ENCODE data around the gene EIF4E1B. TPM values are rescaled to one million over a fixed set of nuclear protein-coding genes. Genes with fewer than 3 reads are reported as not detected.

EIF4E1B gene
- total RNA-seq, 1 experiment from 2014 or later, result 0.97 TPM

DNA sequence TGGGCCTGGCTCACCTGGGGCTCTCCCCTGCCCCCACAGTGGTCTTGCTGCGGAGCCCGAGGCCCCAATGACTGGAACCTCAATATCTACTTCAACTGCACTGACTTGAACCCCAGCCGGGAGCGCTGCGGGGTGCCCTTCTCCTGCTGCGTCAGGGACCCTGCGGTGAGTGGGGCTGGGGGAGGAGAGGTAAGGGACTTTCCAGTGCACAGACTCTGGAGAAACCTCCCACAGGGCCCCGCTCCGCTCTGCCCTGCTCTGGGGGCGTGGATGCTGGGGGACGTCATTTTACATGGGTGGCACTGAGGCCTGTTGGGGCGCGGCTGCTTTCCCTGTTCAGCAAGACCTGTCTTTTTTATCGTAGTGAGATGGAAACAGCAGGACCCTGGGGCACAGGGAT lies 24.4 kb downstream of the EIF4E1B start:
- no peak for DNase-seq
- Histone ChIP-seq H3K27me3 (ENCODE audit: control insufficient read depth, insufficient read depth, low read length) (no peaks in the 10 kb centered on the region), H3K4me3 (ENCODE audit: insufficient read depth, low read depth, low read length) (no peak overlapping the region), H3K36me3 (replicated peaks; ENCODE audit: control insufficient read depth, insufficient read depth, low read length) (peaks cover 7% of the 10 kb centered on the region)

DNA sequence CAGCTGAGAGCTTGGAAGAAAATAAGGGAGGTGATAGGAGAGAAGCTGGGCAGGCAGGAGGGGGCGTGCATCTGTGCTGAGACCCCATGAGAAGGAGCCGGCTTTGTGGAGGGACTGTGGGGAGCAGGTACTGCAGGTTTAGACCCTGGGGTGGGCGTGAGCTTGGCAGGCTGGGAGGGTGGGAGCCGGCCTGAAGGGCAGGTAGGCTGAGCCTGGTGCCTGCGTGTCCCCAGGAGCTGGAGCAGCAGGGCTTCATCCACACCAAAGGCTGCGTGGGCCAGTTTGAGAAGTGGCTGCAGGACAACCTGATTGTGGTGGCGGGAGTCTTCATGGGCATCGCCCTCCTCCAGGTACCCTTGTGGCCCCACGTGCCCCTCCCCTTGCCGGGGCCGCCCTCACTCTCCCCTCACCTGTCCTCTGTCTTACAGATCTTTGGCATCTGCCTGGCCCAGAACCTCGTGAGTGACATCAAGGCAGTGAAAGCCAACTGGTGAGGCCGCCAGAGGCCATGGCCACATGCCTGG lies 26.1 kb downstream of the EIF4E1B start:
- Histone ChIP-seq H3K4me3 (ENCODE audit: insufficient read depth, low read depth, low read length) (no peak overlapping the region), H3K36me3 (replicated peaks; ENCODE audit: control insufficient read depth, insufficient read depth, low read length) (peaks cover 7% of the 10 kb centered on the region), H3K27me3 (ENCODE audit: control insufficient read depth, insufficient read depth, low read length) (no peaks in the 10 kb centered on the region)
- DNase-seq, result peak; percentile 36

GRCh38 chr5:176658007-176658599 lies 27.6 kb downstream of the EIF4E1B start:
- peaks cover 5% of the 10 kb centered on the region for H3K36me3 ChIP-seq (replicated peaks; ENCODE audit: control insufficient read depth, insufficient read depth, low read length)
- no peaks in the 10 kb centered on the region for H3K27me3 ChIP-seq (ENCODE audit: control insufficient read depth, insufficient read depth, low read length)
- DNase-seq, result peak; percentile 93
- H3K4me3 ChIP-seq (ENCODE audit: insufficient read depth, low read depth, low read length), result no peak overlapping the region

- no peak for DNase-seq
- H3K4me3 ChIP-seq (ENCODE audit: insufficient read depth, low read depth, low read length), result no peak overlapping the region
- no peaks in the 10 kb centered on the region for H3K27me3 ChIP-seq (ENCODE audit: control insufficient read depth, insufficient read depth, low read length)
- no peaks in the 10 kb centered on the region; the same call in 1 of the 2 replicates for H3K36me3 ChIP-seq (replicated peaks; ENCODE audit: control insufficient read depth, insufficient read depth, low read length)
These were observed 28.5 kb downstream of the EIF4E1B start for GRCh38 chr5:176658817-176659511.

DNA sequence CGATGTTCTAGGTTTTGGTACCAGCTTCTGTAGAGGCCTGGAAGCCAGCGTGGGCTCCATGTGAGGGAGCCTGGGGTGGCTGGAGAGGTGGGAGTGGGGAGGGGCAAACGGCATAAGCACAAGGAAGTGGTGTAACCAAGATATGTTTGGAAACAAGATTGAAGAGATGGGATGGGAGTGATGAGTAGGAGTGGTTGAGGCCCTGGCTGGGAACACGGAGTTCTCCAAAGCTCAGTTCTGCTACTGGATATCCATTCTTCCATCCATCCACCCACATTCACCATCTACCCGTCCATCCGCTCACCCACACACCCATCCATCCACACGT lies 29.0 kb downstream of the EIF4E1B start:
- no peaks in the 10 kb centered on the region; the same call in 1 of the 2 replicates for H3K36me3 ChIP-seq (replicated peaks; ENCODE audit: control insufficient read depth, insufficient read depth, low read length)

DNA sequence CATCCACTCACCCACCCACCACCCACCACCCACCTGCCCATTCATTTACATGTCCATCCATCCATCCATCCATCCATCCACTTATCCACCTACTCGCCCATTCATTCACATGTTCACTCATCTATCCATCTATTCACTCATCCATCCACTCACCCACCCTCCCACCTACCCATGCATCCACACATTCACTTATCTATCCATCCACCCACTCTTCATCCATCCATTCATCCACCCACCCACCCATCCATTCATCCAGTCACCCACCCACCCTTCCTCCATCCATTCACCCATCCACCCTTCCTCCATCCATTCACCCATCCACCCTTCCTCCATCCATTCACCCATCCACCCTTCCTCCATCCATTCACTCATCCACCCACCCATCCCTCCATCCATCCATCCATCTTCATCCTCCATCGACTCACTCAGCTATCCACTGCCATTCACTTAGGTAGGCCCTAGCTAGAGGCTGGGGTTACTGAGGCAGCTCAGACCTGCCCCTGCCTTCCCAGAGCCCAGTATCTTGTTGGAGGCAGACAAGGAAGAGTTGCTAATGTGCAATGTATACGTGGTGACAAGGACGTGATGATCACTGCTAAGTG lies 29.5 kb downstream of the EIF4E1B start:
- DNase-seq, result no peak
- Histone ChIP-seq H3K27me3 (ENCODE audit: control insufficient read depth, insufficient read depth, low read length) (no peaks in the 10 kb centered on the region), H3K36me3 (replicated peaks; ENCODE audit: control insufficient read depth, insufficient read depth, low read length) (no peaks in the 10 kb centered on the region; the same call in 1 of the 2 replicates), H3K4me3 (ENCODE audit: insufficient read depth, low read depth, low read length) (no peak overlapping the region)

More for the DNA sequence above, 29.0 kb downstream of the EIF4E1B start:
- no peaks in the 10 kb centered on the region for H3K27me3 ChIP-seq (ENCODE audit: control insufficient read depth, insufficient read depth, low read length)
- no peak overlapping the region for H3K4me3 ChIP-seq (ENCODE audit: insufficient read depth, low read depth, low read length)
- DNase-seq, result no peak

DNA sequence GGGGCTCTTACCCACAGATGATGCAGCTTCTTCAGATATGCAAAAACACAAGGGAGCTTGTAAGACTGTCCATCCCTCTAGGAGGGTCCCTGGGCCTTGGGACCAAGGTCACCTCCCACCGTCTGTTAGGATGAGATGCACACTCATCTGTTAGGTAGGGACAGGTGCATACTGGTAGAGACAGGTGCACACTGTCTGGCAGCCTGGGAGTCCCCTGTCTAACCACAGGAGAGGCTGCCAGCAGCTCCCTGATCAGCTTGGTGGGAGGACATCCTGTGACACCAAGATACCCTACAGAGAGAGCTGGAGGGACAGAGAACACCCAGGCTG lies 30.0 kb downstream of the EIF4E1B start:
- Histone ChIP-seq H3K36me3 (replicated peaks; ENCODE audit: control insufficient read depth, insufficient read depth, low read length) (no peaks in the 10 kb centered on the region; the same call in 1 of the 2 replicates), H3K27me3 (ENCODE audit: control insufficient read depth, insufficient read depth, low read length) (no peaks in the 10 kb centered on the region)

GRCh38 chr5:176660860-176661641 lies 30.6 kb downstream of the EIF4E1B start:
- H3K27me3 ChIP-seq (ENCODE audit: control insufficient read depth, insufficient read depth, low read length), result no peaks in the 10 kb centered on the region
- H3K36me3 ChIP-seq (replicated peaks; ENCODE audit: control insufficient read depth, insufficient read depth, low read length), result no peaks in the 10 kb centered on the region
- no peak overlapping the region for H3K4me3 ChIP-seq (ENCODE audit: insufficient read depth, low read depth, low read length)
- DNase-seq, result peak; percentile 98

More for the DNA sequence above, 30.0 kb downstream of the EIF4E1B start:
- DNase-seq, result no peak
- no peak overlapping the region for H3K4me3 ChIP-seq (ENCODE audit: insufficient read depth, low read depth, low read length)

- no peaks in the 10 kb centered on the region for H3K27me3 ChIP-seq (ENCODE audit: control insufficient read depth, insufficient read depth, low read length)
These were observed 31.2 kb downstream of the EIF4E1B start for GRCh38 chr5:176661676-176662075.

DNA sequence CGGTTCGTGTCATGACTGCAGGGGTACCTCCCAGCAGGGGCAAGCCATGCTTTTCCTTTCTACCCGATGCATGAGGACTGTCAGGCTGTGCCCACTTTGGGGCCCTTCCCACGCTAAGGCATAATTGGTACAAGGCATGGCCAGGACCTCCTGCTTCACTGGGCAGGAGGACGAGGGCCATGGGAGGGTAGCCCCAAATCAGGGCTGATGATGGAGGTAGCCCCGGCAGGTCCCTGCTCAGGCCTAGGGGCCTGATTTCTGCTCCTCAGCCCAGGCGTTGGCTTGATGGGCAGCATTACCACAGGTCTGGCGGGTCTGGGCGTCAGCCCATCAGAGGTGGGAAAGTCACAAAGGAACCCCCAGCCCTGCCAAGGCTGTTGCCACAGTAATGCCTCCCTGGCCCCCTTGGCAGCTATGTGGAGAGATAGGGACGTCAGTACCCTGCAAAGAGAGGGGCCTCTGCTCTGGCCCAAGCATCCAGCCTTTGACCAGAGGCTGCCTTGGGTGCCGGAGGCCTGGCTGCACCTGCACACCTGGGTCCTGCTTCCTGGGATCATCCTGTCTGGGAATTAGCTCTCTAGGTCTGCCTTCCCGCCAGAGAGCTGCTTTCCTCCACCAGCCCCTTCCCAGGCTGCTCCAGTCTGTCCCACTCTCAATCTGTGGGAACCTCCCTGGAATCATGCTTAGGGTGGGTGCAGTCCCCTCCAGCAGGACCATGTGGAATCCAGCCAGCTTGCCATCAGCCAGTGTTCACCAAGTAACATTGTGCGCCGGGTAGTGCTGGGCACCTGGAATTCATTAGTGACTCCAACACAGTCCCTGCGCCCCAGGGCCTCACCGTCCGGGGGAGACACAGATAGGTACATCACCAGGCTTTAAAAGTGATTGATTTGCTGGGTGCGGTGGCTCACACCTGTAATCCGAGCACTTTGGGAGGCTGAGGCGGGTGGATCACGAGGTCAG lies 32.2 kb downstream of the EIF4E1B start:
- Histone ChIP-seq H3K27me3 (ENCODE audit: control insufficient read depth, insufficient read depth, low read length) (no peaks in the 10 kb centered on the region), H3K4me3 (ENCODE audit: insufficient read depth, low read depth, low read length) (no peak overlapping the region), H3K36me3 (replicated peaks; ENCODE audit: control insufficient read depth, insufficient read depth, low read length) (no peaks in the 10 kb centered on the region)
- DNase-seq, result no peak

More at GRCh38 chr5:176661676-176662075, 31.2 kb downstream of the EIF4E1B start:
- Histone ChIP-seq H3K4me3 (ENCODE audit: insufficient read depth, low read depth, low read length) (no peak overlapping the region), H3K36me3 (replicated peaks; ENCODE audit: control insufficient read depth, insufficient read depth, low read length) (no peaks in the 10 kb centered on the region)
- DNase-seq, result no peak

DNA sequence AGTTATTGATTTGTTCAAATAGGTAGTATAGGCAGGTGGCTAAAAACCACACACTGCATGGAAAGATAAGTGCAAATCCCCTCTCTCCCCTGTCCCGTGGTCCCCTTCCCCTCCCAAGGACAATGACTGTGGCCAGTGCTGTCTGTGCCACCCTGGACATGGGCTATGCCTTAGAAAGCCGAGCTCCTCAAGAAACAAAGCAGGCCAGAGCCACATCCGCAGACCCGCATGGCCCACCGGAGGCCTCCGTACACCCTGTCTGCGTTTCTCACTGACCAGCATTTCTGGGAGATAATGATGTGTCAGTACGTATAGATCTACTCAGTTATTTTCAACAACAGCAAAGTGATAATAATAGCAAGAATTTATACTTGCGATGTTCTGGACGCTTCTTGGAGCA lies 33.1 kb downstream of the EIF4E1B start:
- Histone ChIP-seq H3K4me3 (ENCODE audit: insufficient read depth, low read depth, low read length) (no peak overlapping the region), H3K36me3 (replicated peaks; ENCODE audit: control insufficient read depth, insufficient read depth, low read length) (no peaks in the 10 kb centered on the region), H3K27me3 (ENCODE audit: control insufficient read depth, insufficient read depth, low read length) (no peaks in the 10 kb centered on the region)
- no peak for DNase-seq

DNA sequence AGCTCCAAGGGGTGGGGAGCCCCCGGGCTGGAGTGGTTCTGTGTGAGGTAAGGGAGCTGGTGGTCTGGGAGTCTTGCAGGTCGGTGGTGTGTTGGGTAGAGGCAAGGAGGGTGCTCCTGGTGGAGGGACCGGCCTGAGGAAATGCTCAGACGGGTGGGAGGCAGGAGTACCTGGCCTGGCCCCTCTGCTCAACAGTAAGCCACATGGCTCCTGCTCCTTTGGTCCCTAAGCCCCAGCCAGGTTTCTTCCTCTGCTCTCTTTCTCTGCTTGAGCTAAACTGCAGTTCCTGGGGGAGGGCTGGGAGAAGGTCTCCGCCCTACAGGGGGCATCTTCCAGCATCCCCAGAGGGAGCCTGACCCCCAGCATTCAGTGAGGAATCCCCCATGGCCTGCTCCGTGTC lies 34.0 kb downstream of the EIF4E1B start:
- peak; percentile 70 for DNase-seq
- H3K27me3 ChIP-seq (ENCODE audit: control insufficient read depth, insufficient read depth, low read length), result no peaks in the 10 kb centered on the region
- H3K36me3 ChIP-seq (replicated peaks; ENCODE audit: control insufficient read depth, insufficient read depth, low read length), result no peaks in the 10 kb centered on the region
- no peak overlapping the region for H3K4me3 ChIP-seq (ENCODE audit: insufficient read depth, low read depth, low read length)

DNA sequence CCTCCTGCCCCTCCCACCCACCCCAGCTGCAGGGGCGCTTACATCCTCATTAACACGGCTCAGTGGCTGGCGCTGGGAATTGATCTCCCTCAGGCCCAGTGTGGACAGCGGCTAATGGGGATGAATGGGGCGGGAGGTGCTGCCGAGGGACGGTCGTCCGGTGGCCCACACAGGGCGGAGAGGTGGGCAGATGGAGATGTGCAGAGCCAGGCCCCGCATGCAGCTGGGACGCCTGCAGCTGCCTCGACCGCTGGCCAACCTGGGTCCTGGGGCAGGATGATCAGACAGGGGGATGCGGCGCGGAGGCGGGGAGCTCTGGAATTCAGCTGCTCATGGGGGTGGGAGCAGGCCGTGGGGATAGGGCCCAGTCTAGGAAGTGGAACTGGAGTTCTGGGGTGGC lies 34.4 kb downstream of the EIF4E1B start:
- peak; percentile 82 for DNase-seq
- Histone ChIP-seq H3K4me3 (ENCODE audit: insufficient read depth, low read depth, low read length) (no peak overlapping the region), H3K36me3 (replicated peaks; ENCODE audit: control insufficient read depth, insufficient read depth, low read length) (no peaks in the 10 kb centered on the region), H3K27me3 (ENCODE audit: control insufficient read depth, insufficient read depth, low read length) (no peaks in the 10 kb centered on the region)

DNA sequence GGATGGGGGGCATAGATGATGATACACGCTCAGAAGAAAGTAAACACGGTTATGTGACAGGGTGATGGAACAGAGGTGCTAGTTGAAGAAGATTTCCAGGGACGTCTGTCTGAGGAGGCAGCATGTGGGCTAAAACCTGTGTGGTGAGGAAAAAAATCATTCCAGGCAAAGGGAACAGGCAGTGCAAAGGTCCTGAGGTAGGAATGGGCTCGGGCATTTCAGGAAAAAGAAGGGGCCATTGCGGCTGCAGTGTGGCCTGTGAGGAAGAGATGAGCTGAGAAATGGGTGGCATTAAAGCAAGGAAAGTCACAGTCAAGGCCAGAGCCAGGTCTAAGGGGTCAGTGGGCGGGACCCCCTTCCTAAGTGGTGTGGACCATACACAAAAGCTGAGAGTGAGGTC lies 35.0 kb downstream of the EIF4E1B start:
- Histone ChIP-seq H3K27me3 (ENCODE audit: control insufficient read depth, insufficient read depth, low read length) (no peaks in the 10 kb centered on the region), H3K4me3 (ENCODE audit: insufficient read depth, low read depth, low read length) (no peak overlapping the region), H3K36me3 (replicated peaks; ENCODE audit: control insufficient read depth, insufficient read depth, low read length) (no peaks in the 10 kb centered on the region)
- no peak for DNase-seq

Measured in H7 (cell line).